Gastrocnemius medialis (tissue), 4 donors: ENCODE data around the gene KMT5C.

Experiments used
- POLR2A ChIP-seq, 2 donors: fragments of 450-650 bp; IDR thresholded peaks; one replicate each; pipeline ENCODE4 v1.6.1; 2017; ENCODE audit warnings: antibody characterized with exemption in 2 of 2, mild to moderate bottlenecking in 2 of 2, moderate library complexity in 2 of 2
- TF ChIP-seq, protein P1 (sequence below), 5 experiments: fragments of 450-650 bp in 3 of 5; fragments of 200-600 bp in 2 of 5; sonication (generic) in 2 of 5; IDR thresholded peaks in 4 of 5; conservative IDR thresholded peaks in 1 of 5; 1 replicate in 4 of 5; 2 replicates in 1 of 5; pipeline ENCODE4 v1.5.1; 2016 to 2019; ENCODE audit warnings: antibody characterized with exemption in 5 of 5, mild to moderate bottlenecking in 3 of 5, moderate library complexity in 3 of 5

DNA sequence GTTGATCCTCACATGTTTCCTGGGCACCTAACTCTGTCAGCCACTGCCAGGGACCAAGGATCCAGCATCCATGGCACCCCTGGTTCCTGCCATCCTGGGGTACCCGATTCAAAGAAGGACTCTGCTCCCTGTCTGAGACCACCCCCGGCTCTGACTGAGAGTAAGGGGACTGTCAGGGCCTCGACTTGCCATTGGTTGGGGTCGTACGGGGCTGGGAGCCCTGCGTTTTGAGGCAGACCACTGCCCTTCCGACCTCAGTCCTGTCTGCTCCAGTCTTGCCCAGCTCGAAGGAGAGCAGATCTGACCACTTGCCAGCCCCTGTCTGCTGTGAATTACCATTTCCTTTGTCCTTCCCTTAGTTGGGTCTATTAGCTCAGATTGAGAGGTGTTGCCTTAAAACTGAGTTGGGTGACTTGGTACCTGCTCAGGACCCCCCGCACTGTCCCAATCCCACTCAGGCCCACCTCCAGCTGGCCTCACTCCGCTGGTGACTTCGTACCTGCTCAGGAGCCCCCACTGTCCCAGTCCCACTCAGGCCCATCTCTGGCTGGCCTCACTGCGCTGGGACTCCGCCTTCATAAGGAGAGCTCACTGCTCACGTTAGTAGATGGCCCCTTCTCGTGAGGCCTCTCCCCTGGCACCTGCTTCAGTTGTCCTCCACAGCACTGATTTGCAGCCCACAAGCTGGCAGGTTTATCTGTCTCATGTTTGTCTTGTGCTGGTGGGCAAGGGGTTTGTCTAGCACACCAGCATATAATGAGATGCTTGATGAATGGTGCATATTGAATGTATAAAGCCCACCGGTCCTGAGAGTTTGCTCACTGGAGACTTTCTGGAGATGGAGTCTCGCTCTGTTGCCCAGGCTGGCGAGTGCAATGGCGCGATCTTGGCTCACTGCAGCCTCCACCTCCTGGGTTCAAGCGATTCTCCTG, 50.0 kb downstream of the KMT5C start:
- TF ChIP-seq, protein P1, sequence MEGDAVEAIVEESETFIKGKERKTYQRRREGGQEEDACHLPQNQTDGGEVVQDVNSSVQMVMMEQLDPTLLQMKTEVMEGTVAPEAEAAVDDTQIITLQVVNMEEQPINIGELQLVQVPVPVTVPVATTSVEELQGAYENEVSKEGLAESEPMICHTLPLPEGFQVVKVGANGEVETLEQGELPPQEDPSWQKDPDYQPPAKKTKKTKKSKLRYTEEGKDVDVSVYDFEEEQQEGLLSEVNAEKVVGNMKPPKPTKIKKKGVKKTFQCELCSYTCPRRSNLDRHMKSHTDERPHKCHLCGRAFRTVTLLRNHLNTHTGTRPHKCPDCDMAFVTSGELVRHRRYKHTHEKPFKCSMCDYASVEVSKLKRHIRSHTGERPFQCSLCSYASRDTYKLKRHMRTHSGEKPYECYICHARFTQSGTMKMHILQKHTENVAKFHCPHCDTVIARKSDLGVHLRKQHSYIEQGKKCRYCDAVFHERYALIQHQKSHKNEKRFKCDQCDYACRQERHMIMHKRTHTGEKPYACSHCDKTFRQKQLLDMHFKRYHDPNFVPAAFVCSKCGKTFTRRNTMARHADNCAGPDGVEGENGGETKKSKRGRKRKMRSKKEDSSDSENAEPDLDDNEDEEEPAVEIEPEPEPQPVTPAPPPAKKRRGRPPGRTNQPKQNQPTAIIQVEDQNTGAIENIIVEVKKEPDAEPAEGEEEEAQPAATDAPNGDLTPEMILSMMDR (IDR thresholded peaks at IDR 0.05 in 4 of 5, conservative IDR thresholded peaks at IDR 0.05 in 1 of 5) = no peak
- no peak for TF ChIP-seq POLR2A (IDR thresholded peaks at IDR 0.05)
